Keratinocyte (primary cell): Measurements from ENCODE around the gene NUP43.

ENCODE experiments used
- EZH2 ChIP-seq: IDR thresholded peaks from one replicate; pipeline ENCODE4 v1.6.1; 2012; ENCODE audit warnings: inconsistent platforms, mild to moderate bottlenecking, low read length, moderate library complexity
- TF ChIP-seq, protein P1 (sequence below), 3 experiments: IDR thresholded peaks in 1 of 3; conservative IDR thresholded peaks in 1 of 3; optimal IDR thresholded peaks in 1 of 3; 2 replicates in 2 of 3; 3 replicates in 1 of 3; pipeline versions ENCODE3 to v1.5.1; 2011; ENCODE audit warnings: low read length in 3 of 3, mild to moderate bottlenecking in 3 of 3, moderate library complexity in 2 of 3, control low read depth in 1 of 3, inconsistent platforms in 1 of 3; ENCODE audit not compliant: insufficient read depth in 2 of 3; ENCODE audit errors: extremely low read depth in 1 of 3

DNA sequence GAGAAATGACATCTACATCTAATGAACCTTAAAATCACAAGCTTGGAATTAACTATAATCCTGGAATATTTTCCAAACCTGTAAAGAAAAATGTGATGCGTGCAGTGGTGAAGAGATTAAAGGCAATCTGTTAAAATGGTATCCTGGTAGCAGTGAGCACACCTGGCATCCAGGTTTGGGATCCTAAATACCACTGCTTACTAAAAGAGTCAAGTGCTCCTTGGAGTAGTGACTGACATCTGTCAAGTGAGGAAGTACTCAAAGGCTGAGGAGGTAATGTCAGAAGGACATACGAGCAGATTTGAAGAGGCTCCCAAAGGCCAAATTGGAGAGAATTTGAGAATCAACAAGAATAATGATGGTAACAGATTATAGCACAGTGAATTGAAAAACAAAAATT, 36.0 kb upstream of the NUP43 start:
- no peak for TF ChIP-seq EZH2
- TF ChIP-seq, protein P1, sequence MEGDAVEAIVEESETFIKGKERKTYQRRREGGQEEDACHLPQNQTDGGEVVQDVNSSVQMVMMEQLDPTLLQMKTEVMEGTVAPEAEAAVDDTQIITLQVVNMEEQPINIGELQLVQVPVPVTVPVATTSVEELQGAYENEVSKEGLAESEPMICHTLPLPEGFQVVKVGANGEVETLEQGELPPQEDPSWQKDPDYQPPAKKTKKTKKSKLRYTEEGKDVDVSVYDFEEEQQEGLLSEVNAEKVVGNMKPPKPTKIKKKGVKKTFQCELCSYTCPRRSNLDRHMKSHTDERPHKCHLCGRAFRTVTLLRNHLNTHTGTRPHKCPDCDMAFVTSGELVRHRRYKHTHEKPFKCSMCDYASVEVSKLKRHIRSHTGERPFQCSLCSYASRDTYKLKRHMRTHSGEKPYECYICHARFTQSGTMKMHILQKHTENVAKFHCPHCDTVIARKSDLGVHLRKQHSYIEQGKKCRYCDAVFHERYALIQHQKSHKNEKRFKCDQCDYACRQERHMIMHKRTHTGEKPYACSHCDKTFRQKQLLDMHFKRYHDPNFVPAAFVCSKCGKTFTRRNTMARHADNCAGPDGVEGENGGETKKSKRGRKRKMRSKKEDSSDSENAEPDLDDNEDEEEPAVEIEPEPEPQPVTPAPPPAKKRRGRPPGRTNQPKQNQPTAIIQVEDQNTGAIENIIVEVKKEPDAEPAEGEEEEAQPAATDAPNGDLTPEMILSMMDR (optimal IDR thresholded peaks at IDR 0.05 in 1 of 3, IDR thresholded peaks at IDR 0.05 in 1 of 3, conservative IDR thresholded peaks at IDR 0.05 in 1 of 3; ENCODE audit: extremely low read depth in 1 of 3, insufficient read depth in 2 of 3, low read length in 3 of 3) = no peak
